GM21515 (cell line): ENCODE data around the gene ANKRD37.

Experiments
- ATAC-seq: cut with Tn5 transposase; IDR thresholded peaks from one replicate; pipeline ENCODE4 v1.9.1; 2021; ENCODE audit not compliant: unreplicated experiment

The ANKRD37 gene

GRCh38 chr4:185412412-185412811 is 15.8 kb downstream of the ANKRD37 start:
- ATAC-seq: no peak

DNA sequence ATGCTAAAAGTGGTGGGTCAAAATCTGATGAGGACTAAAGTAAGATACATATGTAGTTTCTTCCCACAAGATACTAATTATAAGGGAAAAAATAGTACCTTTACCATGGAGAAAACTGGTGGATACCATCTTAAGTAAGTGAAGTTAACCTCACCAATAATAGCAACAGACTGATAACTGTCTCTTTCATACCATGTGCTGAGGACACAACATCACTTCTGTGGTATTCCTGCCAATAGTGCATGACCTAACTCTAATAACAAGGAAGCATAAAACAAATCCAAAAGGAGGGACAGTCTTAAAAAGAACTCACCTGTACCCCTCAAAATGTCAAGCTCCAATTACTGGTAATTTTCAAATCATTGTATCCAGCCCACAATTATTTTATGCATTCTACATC is 20.3 kb downstream of the ANKRD37 start:
- ATAC-seq: no peak

GRCh38 chr4:185421366-185422124 is 24.9 kb downstream of the ANKRD37 start:
- no peak for ATAC-seq

DNA sequence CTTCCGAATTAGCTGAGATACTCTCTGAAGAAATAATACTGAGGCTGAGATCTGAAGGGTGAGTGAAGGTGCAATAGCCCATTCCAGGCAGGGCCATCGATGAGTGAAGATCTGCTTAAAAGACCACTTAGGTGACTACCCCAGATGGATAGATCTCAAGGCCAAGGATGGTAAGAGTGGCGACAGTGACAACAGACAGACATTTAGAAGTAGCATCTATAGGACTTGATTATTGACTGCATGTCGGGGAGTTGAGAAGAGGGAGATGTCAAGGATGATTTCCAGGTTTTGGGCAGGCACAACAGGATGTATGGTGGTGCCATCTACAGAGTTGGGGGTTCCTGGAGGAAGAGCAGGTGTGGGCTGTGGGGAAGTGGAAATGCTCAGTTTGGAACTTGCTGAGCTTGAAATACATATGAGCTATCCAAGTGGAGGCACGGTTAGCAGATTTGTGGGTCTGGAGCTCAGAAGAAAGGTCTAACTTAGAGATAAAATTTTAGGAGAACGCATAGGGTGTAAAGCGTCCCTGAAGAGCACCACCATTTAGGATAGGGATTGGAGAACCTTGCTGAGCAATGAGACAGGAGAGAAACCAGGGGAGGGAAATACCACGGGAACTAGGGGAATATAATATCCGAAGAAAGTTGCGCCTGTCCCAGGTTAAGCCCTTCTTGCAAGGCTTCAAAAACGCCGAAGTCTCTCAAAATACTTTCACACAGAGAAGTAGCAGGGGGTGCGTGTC is 28.4 kb downstream of the ANKRD37 start:
- ATAC-seq: peak; percentile 2

DNA sequence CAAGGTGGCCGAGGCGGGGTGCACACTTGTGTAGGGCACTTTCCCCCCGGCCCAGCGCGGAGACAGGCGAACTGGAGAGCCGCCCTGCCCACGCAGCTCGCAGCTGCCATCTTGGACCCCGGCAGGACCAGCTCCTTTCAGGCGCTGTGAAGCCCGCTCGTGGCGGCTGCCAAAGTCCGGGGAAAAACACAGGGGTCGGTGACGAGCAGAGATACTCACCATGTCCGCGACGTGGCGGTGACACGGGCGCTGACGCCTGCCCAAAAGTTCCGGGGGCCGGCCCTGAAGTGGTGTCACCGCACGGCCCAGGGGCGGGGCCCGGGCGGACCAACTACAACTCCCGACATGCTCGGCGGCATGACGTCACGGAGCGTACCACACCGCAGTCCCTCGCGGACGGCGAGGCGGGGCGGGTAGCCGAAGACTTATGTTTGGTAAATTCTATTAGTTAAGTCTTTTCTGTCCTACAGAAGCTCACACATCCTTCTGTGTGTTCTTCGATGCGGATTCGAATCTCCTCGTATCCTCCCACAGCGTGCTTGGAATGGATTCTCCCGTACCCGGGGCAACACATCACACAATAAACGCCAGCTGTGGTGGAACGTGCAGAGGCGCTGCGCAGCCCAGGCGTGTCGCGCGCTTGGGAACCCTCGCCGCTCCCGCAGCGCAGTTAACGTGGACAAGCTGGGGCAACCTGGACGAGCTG is 29.2 kb downstream of the ANKRD37 start, which contains the start of gene UFSP2:
TSS of gene UFSP2 (minus strand) at position 318 of the 706 bp plus-strand sequence. CDS start at position 222, 96 bp downstream.
- peak; percentile 95 for ATAC-seq

DNA sequence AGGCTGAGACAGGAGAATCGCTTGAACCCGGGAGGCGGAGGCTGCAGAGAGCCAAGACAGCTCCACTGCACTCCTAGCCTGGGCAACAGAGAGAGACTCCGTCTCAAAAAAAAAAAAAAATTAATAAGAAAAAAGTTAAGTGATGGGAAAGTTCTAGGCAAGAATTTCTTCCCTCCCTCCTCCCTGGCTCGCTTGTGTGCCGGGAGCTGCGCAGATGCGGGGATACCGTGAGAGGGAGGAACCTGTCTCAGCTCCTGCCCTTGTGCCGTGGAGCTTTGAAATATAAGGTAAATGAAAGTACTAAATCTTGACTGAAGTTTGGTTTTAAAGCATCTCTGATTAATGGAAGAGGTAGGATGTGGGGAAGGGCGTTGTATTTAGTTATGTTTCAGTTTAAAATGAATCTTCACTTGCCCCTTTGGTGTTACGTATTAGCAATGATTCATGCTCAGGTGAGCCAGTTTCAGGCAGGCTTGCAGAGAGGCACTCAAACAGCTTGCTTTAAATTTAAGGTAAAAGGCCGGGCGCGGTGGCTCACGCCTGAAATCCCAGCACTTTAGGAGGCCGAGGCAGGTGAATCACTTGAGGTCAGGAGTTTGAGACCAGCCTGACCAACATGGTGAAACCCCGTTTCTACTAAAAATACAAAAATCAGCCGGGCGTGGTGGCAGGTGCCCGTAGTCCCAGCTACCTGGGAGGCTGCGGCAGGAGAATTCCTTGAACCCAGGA is 30.5 kb downstream of the ANKRD37 start:
- no peak for ATAC-seq

- ATAC-seq: no peak
These were observed 33.0 kb downstream of the ANKRD37 start for GRCh38 chr4:185429660-185430059.

DNA sequence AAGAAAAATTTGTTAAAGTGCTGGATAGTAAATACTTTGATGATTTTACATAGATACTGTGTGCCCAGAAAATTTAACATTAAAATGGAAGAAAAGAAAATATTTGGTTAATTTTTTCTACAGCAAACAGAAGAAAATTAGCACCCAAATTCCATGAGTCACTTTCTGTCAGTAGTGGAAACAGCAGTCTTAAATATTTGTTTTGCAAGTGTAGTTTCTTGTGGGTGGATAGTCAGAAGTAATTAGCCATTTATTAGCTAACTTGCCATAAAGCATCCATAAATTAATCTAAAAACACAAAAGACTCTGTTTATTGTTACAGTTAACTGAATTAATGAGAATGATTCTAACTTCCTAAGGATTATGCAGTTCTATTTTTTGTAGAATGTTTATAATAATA is 38.8 kb downstream of the ANKRD37 start:
- no peak for ATAC-seq

GRCh38 chr4:185437809-185438208 is 41.2 kb downstream of the ANKRD37 start:
- no peak for ATAC-seq

DNA sequence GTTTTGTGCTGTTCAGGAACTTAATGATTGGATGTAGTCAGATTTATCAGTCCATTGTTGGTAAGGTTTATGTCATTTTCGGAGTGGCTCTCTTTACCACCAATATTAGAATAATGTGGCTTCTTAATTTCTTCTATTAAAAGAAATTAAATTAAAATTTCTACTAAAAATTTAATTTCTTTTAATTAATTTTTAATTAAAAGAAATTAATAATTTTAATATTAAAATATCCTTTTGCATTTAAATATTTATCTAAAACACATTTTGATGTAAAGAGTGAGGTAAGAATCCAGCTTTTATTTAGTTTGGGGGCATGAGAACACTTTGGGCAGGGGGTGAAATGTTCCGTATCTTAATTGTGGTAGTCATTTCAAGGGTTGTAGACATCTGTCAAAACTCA is 44.8 kb downstream of the ANKRD37 start:
- no peak for ATAC-seq

GRCh38 chr4:185445209-185445608 is 48.6 kb downstream of the ANKRD37 start:
- ATAC-seq: no peak
